ENCODE data around the gene CAPS.
"Not testable (repeated sequence)": the region's sequence is repeated elsewhere in the genome, so short reads cannot be mapped to it uniquely, and the experiment has no call there.

CAPS gene

GRCh38 chr19:5913739-5914357, at the start of gene CAPS:
CAPS (plus strand) TSS chr19:5914254; CDS start chr19:5914407, 153 bp downstream.
- DNase-seq, result no peak

- no peak for DNase-seq
Measured at GRCh38 chr19:5864725-5865486, 49.1 kb upstream of the CAPS start.

GRCh38 chr19:5865772-5866171, 48.3 kb upstream of the CAPS start:
- no peak for DNase-seq

- DNase-seq, result no peak
Measured at GRCh38 chr19:5867201-5868136, 46.6 kb upstream of the CAPS start.

- DNase-seq, result no peak
Measured at GRCh38 chr19:5870986-5871394, 43.1 kb upstream of the CAPS start.

- DNase-seq, result no peak
Measured at GRCh38 chr19:5873617-5874199, 40.3 kb upstream of the CAPS start.

GRCh38 chr19:5874496-5874895, 39.6 kb upstream of the CAPS start:
- not testable (repeated sequence) for DNase-seq

GRCh38 chr19:5877427-5877826, 36.6 kb upstream of the CAPS start:
- no peak for DNase-seq

GRCh38 chr19:5877882-5878281, 36.2 kb upstream of the CAPS start:
- no peak for DNase-seq

GRCh38 chr19:5880196-5880595, 33.9 kb upstream of the CAPS start:
- DNase-seq, result no peak

- DNase-seq, result no peak
Measured at GRCh38 chr19:5880604-5881078, 33.4 kb upstream of the CAPS start.

GRCh38 chr19:5881543-5882299, 32.3 kb upstream of the CAPS start:
- DNase-seq, result no peak

GRCh38 chr19:5882421-5882968, 31.6 kb upstream of the CAPS start:
- no peak for DNase-seq

- DNase-seq, result not testable (repeated sequence)
Measured at GRCh38 chr19:5883157-5883873, 30.7 kb upstream of the CAPS start.

GRCh38 chr19:5884065-5884811, 29.8 kb upstream of the CAPS start:
- not testable (repeated sequence) for DNase-seq

GRCh38 chr19:5889288-5889971, 24.6 kb upstream of the CAPS start:
- no peak for DNase-seq

- no peak for DNase-seq
Measured at GRCh38 chr19:5890099-5890498, 24.0 kb upstream of the CAPS start.

GRCh38 chr19:5891572-5891937, 22.5 kb upstream of the CAPS start:
- DNase-seq, result no peak

- DNase-seq, result no peak
Measured at GRCh38 chr19:5891938-5892771, 21.9 kb upstream of the CAPS start.

Data from Kasumi-1 (cell line).